ENCODE data around the gene HOXA11. TPM values are rescaled to one million over a fixed set of nuclear protein-coding genes. Genes with fewer than 3 reads are reported as not detected.
A peak's percentile ranks its signal among the peaks of the same experiment; 100 is the strongest.

Gene HOXA11
- total RNA-seq, 1 donor from 2014 or later, result 4.2 TPM

DNA sequence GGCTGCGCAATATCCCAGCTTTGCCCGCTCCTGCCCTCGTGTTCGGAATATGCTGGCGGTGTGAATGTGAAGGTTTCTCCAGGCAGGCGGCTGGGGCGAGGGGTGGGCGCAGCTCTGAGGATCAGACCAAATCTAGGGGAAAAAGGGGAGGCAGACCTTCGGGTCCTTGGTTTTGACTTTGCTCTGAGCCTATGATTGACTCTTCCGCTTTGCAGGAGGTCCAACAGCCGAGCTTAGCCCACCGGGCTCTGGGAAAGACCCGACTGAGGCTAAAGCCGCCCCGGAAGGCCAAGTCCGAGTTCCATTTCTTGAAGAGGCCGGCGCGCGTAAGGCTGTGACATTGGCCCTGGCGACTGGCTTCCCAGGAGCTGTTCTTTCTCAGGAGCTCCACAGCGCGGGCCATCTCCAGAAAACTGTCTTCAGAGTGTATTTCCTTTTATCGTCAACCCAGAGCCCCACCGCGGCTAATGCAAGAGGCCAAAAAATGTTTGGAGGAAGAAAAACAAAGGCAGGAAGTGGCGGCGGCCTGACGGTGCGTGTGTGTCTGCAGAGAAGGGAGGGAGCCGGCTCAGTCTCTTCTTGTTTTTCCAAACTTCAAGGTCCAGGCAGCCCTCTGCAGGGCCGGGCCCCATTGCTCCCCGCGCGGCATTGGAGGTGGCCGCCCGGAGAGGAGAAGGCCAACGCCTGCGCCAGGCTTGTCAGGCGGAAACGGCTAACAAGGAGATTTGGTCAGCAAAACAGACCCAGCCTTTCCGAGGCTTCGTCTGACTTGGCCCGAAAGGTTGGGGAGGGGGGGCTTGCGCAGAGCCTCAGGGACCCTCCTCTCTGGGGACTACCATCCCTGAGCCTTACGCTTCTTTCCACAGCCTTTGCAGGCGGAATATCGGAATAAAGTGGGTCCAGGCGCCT, 3.6 kb upstream of the HOXA11 start:
- no peaks in the 10 kb centered on the region for H3K36me3 Mint-ChIP-seq
- no peaks in the 10 kb centered on the region for H3K9me3 Mint-ChIP-seq
- peak overlapping the region; percentile 61 for H3K4me3 Mint-ChIP-seq
- peak in 1 of 2 experiments; percentile 43 for DNase-seq (ENCODE audit: low spot score in 2 of 2, unreplicated experiment in 2 of 2)
- H3K4me1 Mint-ChIP-seq, result peaks cover 60% of the 10 kb centered on the region
- peak overlapping the region; percentile 95 for H3K27ac Mint-ChIP-seq
- peaks cover 97% of the 10 kb centered on the region for H3K27me3 Mint-ChIP-seq (ENCODE audit: low read depth)
- TF ChIP-seq, protein P1, sequence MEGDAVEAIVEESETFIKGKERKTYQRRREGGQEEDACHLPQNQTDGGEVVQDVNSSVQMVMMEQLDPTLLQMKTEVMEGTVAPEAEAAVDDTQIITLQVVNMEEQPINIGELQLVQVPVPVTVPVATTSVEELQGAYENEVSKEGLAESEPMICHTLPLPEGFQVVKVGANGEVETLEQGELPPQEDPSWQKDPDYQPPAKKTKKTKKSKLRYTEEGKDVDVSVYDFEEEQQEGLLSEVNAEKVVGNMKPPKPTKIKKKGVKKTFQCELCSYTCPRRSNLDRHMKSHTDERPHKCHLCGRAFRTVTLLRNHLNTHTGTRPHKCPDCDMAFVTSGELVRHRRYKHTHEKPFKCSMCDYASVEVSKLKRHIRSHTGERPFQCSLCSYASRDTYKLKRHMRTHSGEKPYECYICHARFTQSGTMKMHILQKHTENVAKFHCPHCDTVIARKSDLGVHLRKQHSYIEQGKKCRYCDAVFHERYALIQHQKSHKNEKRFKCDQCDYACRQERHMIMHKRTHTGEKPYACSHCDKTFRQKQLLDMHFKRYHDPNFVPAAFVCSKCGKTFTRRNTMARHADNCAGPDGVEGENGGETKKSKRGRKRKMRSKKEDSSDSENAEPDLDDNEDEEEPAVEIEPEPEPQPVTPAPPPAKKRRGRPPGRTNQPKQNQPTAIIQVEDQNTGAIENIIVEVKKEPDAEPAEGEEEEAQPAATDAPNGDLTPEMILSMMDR (IDR thresholded peaks at IDR 0.05; ENCODE audit: unreplicated experiment), result no peak

DNA sequence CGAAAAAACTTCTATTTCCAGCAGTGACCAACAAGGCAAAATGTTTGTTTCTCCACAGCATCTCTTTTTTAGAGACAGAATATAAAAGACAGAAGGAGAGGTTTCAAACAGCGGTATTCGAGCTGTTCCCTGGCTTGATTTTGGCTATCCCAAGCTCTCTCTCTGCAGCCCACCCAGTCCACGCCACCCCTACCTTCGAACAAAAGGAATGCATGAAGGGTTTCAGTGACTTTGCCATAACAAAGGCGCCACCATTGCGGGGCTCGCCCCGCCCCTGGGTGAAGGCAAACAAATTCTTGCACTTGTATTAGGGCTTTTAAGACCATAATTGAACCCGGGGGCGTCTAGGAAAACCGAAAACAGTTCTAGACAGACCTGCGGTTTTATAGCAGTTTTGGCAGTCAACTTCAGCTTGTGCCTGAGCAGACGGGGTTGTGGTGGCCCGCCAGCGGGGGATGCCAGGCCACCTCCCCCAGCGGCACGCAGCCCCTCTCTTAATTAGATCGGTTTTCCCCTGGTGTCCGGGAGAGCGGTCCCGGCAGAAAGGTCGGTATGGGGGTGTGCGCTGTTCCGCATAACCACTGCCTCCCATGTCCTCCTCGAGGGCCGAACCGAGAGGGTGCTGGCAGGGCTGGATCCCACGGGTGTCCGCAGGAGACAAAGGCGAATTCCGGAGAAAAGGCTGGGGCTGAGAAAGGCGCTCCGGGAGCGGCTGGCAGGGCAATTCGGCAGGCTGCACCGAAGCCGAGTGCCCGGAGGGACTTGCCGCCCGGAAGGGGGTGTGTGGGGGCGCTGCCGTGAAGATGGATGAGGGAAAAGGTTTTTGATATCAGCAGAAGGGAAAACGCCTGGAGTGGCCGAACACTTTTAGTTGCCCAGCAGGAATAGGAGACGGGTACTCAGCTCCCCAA, 2.7 kb upstream of the HOXA11 start:
- Mint-ChIP-seq H3K4me1 (peaks cover 59% of the 10 kb centered on the region), H3K27ac (peak overlapping the region; percentile 95), H3K4me3 (peak overlapping the region; percentile 61), H3K9me3 (no peaks in the 10 kb centered on the region), H3K27me3 (ENCODE audit: low read depth) (peaks cover 97% of the 10 kb centered on the region), H3K36me3 (no peaks in the 10 kb centered on the region)
- TF ChIP-seq, protein P1 (IDR thresholded peaks at IDR 0.05; ENCODE audit: unreplicated experiment), result no peak
- DNase-seq (ENCODE audit: low spot score in 2 of 2, unreplicated experiment in 2 of 2), result peak in 1 of 2 experiments; percentile 41

DNA sequence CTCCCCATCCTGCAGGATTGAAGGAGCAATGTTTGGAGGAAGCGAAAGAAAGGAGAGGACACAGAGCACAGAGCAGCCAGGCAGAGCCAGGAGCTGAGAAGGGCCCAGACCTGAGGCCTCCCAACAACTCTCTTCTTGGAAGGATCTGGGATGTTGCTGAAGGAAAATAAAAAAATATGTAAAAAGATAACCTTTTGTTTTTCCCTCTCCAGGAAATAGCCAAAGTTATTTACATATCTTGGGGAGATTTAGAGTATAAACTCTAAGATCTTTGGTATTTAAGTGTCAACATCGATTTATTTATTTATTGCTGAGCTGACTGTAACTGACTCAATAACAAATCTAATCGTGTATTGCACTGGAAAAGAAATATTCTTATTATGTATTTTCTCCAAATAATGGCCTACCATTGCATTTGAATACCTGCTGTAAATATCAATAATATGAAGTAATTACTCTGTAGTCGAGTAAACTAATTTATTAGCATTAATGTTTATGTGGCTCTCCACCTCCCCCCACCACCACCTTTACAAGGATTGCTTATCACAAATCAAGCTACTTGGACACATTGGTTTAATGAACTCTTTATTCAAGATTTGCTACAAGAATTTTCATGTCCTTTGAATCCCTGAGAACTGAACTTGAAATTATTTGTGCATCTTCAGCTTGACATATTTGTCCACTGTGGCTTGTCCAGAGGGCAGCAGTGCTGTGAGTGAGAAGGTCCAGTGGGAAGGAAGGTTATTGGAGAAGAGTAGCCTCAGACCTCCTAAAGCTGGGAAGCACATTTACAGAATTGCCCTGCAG, 1.8 kb upstream of the HOXA11 start:
- H3K27me3 Mint-ChIP-seq (ENCODE audit: low read depth), result peaks cover 99% of the 10 kb centered on the region
- peak overlapping the region; percentile 73 for H3K4me3 Mint-ChIP-seq
- H3K4me1 Mint-ChIP-seq, result peaks cover 57% of the 10 kb centered on the region
- no peak for DNase-seq (ENCODE audit: low spot score in 2 of 2, unreplicated experiment in 2 of 2)
- no peaks in the 10 kb centered on the region for H3K9me3 Mint-ChIP-seq
- TF ChIP-seq, protein P1 (IDR thresholded peaks at IDR 0.05; ENCODE audit: unreplicated experiment), result no peak
- H3K27ac Mint-ChIP-seq, result peak overlapping the region; percentile 95
- H3K36me3 Mint-ChIP-seq, result no peaks in the 10 kb centered on the region

DNA sequence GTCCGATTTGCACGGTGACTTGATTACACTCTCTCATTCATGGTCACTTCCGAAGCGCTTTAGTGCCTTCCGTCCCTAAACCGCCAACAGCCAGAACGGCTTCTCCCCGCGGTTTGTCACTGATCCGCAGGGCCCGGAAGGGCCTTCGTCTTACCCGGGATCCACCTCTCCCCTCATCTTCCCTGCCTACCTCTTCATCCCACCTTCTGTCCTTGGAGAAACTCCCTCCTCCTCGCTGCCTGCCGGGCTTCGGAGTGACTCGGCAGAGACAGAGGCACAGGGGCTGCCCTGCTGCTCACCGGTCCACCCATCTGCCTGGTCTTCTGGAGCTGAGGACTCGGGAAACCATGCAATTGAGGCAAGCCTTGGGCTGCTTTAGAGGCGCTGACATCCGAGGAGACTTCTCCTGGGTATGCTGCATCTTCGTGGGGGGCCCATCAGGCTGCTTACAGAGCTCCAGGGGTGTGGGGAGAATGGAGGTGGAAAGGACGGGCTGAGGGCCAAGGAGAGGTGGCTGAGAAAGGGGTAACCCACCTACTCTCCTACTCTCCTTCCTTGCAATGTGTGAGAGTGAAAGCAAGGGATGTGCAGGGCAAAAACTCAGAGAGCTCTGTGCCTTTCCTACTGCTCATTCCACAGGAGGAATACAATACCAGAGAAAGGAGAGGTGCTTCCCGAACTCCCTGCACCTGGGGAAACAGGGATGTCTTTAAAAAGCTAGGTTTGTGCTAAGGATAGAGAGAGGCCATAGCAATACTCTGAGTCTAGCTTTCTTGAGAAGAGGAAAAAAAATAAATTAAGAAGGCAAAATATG, 1.0 kb upstream of the HOXA11 start:
- no peaks in the 10 kb centered on the region for H3K9me3 Mint-ChIP-seq
- DNase-seq (ENCODE audit: low spot score in 2 of 2, unreplicated experiment in 2 of 2), result peak in 1 of 2 experiments; percentile 46
- H3K4me1 Mint-ChIP-seq, result peaks cover 56% of the 10 kb centered on the region
- peaks cover 99% of the 10 kb centered on the region for H3K27me3 Mint-ChIP-seq (ENCODE audit: low read depth)
- H3K36me3 Mint-ChIP-seq, result no peaks in the 10 kb centered on the region
- TF ChIP-seq, protein P1 (IDR thresholded peaks at IDR 0.05; ENCODE audit: unreplicated experiment), result no peak
- peak overlapping the region; percentile 93 for H3K27ac Mint-ChIP-seq
- peak overlapping the region; percentile 73 for H3K4me3 Mint-ChIP-seq

Data from mesothelial cell of epicardium (in vitro differentiated cells).